NK-92 (cell line): Measurements from ENCODE around the gene CDKL2.

Source experiments
- DNase-seq: peaks from one replicate; lab custom pipeline; 2025; ENCODE audit not compliant: unreplicated experiment; lab: John Stamatoyannopoulos, UW

Gene CDKL2

DNA sequence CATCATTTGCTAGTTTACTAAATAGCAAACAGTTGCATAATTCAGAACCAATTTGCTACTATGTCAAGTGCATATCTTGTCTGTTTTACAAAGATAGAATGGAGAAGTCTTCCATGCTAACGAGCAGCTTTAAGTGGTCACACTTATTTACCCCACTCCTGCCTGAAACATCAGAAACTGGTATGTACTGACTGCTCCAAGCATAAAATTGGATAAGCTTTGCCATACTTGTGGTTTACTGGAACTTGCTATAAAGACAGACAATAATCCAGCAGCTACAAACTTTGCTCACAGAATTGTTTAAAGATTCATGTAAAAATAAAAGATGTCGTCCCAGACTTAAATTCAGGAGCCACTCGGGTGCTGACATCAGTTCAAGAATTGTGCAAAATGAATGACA lies 13.3 kb upstream of the CDKL2 start:
- no peak for DNase-seq

DNA sequence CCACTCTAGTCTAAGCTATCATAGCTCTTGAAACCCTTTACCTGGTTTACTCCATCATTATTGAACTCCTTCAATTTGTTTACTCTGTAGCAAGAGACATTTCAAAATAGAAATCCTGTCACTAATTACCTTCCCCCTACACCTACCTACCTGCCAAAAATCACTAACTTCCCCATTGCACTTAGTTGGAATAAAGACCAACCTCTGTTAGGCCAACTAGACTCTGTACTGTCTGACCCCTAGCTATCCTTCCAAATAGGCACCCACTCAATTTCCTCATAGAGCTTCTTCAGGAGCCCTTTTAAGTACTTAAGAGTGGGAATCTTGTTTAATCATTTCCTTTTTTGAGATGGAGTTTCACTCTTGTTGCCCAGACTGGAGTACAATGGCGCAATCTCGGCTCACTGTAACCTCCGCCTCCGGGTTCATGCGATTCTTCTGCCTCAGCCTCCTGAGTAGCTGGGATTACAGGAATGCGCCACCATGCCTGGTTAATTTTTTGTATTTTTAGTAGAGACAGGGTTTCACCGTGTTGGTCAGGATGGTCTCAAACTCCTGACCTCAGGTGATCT lies 8.9 kb upstream of the CDKL2 start:
- DNase-seq, result no peak

DNA sequence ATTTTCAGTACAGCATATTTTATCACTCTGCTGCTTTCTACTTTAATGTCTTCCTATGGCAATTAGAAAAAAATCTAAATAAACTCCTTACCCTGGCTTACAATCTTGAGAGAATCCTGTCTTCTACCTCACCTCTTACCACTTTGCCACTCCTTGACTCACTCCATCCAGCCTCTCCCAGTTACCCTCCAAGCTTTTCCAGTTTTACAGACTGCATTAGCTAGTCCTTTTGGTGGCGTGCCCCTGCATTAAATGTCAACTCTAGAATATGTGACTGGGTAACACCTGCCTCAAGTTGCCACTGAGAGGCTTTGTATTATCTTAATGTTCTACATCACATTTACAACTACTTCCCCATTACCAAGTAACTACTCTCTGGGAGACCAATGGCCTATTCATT lies 7.5 kb upstream of the CDKL2 start:
- no peak for DNase-seq

DNA sequence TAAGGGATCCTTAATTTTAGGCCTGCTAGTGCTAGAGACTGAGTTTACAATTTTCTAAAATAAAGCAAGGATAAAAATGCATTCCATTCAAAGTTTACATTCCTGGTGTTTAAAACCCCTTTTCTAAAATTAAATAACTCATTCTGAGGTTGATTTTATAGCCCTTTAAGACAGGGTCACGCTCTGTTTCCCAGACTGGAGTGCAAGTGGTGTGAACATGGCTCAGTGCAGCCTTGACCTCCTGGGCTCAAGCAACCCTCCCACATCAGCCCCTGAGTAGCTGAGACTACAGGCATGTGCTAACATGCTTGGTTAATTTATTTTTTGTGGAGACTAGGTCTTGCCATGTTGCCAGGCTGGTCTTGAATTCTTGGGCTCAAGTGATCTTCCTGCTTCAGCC lies 6.8 kb upstream of the CDKL2 start:
- no peak for DNase-seq

DNA sequence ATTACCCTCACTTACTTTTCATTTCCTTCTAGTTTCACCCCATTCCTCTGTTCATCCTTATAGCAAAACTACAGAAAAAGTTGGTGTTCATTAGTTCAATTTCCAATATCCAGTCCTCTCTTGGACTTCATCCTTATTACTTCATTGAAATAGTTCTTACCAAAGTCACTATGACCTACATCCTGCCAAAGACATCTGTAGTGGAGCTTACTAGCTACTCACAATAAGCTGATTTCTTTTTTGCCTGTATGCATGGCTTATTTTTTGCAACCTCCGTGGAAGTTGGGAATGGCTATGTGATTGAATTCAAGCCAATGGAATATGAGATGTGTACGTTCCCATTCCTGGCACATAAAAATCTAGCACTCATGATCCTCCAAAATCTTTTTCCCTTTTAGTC lies 4.6 kb upstream of the CDKL2 start:
- DNase-seq, result no peak

DNA sequence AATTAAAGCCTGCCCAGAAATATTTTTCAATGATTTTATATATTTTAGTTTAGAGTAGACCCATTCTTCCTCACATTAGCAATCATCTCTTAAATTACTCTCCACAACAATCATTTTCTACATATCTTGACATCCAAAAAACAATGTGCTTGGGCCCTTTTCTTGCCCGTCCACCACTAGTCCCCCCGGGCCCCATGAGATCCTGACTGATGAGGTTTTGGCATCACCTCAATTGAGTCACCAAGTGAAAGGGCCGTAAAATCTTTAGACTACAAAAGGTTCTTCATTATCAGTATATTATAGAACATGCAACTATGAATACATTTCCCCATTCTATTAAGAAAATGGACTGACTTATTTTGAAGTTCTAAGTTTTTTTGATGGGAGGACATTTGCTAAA lies 4.0 kb upstream of the CDKL2 start:
- no peak for DNase-seq

DNA sequence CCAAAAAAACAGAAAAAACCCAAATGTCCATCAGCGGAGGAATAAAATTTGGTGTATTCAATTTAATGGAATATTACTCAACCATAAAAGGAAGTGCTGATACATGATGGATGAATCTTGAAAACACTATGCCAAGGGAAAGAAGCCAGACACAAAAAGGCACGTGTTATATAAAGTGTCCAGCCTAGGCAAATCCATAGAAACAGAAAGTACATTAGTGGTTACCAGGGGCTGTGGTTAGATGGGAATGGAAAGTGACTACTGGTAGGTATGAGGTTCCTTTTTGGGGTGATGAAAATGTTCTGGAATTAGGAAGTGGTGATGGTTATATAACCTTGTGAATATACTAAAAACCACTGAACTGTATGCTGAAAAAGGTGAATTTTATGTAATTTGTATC lies 3.5 kb upstream of the CDKL2 start:
- no peak for DNase-seq

DNA sequence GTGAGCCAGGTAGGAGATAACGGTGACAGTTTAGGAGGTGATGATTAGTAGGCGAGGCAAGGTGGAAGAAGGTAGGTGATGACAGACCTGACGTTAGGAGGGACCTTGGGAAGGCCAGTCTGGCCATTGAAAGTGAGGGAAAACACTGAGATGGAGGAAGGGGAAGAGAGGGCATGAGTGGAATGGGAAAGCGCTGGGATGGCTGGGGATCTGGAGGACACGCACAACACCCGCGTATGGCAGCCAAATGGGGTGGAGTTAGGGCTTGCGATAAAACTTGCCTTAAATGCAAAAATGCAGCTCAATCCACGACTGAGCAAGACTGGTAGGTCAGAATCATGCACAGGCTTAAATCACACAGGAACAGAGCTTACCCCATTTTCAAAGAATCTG lies 605 bp upstream of the CDKL2 start:
- DNase-seq, result no peak

DNA sequence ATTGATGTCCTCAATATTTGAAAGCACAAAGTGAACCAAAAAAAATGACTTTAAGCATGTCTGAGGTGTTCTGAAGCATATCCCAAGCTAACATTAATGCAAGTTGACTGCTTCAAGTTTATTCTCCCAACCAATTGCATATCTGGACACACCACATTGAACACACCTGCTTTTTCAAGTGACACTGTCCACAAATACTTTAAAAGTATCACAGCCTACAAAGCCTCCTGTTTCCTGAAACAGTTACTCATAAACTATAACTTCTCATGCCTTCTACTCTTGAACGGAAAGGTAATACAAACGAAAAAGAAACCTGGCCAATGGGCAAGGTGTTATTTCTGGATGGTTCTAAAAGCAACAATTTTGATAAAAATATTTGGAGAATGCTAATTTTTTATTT lies 1.1 kb downstream of the CDKL2 start:
- DNase-seq, result no peak

DNA sequence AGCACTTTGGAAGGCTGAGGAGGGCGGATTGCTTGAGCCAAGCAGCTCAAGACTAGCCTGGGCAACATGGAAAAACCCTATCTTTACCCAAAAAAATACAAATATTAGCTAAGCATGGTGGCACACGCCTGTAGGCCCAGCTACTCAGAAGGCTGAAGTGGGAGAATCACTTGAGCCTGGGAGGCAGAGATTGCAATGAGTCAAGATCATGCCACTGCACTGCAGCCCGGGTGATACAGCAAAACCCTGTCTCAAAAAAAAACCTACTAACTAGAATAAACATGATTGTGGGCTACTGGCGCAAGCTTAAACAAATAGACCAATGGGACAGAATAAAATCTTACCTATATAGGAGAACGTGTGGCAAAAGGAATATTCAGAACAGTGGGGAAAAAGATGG lies 7.3 kb downstream of the CDKL2 start:
- DNase-seq, result no peak

DNA sequence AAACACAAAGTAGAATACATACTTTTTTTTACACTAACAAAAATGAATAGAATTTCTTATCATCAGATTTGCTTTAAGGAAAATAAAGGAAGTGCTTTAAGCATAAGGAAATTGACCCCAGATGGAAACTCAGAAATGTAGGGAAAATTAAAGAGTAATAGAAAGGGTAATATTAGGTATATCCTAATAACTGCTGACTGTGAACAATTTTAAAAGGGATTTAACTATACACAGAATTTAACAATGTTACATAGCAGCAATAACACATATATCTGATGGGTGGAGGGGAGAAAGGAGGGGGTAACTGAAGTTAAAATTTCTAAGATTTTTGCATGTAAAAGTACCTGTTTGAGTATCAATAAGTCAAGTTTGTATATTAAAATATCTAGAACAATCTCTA lies 8.6 kb downstream of the CDKL2 start:
- no peak for DNase-seq

DNA sequence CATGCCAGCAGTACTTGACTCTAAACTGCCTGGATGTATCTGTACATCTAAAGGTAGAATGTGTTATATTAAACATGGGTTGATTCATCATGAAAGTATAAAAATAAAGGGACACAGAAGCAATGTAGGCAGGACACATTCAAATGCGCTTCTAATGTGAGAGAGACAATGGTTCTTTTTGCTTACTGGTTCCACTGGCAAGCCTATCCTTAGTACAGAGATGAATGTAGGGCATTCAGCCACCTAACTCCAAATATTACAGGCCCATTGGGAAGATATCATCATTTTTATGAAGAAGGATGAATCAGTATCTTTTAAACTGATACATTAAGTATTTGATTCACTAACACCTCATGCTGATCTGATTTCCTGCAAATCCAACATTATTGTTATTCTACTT lies 18.0 kb downstream of the CDKL2 start:
- DNase-seq, result no peak

DNA sequence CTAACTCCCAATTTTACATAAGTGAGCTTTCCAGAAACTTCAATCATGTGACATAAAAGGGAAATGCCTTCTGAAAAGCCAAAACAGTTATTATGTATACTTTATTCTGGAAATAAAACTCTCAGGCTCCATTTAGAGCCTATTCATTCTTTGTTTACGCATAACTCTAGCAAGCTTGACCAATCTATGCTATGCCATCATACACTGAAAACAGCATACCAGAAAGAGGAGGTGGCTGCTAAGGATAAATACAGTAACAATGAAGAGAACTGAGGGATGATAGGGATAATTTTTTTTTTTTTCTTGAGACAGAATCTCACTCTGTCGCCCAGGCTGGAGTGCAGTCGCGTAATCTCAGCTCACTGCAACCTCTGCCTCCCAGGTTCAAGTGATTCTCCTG lies 24.4 kb downstream of the CDKL2 start:
- DNase-seq, result no peak

DNA sequence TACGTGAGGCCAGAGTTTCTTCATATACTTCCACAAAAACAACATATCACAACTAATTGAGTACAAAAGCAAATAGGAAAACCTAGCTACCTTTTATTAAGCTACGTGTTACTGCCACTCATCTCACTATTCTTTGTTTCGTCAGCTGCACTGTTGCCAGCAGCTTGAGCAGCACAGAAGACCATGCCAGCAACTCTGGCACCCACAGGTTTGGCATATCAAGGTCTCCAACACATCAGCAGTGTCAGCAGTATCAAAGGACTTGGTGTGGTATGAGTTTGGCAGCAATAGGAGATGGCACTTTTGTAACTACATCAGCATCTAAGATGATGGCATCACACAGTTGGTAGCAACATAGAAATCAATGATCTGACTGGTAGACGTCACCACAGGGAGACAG lies 30.7 kb downstream of the CDKL2 start:
- no peak for DNase-seq

DNA sequence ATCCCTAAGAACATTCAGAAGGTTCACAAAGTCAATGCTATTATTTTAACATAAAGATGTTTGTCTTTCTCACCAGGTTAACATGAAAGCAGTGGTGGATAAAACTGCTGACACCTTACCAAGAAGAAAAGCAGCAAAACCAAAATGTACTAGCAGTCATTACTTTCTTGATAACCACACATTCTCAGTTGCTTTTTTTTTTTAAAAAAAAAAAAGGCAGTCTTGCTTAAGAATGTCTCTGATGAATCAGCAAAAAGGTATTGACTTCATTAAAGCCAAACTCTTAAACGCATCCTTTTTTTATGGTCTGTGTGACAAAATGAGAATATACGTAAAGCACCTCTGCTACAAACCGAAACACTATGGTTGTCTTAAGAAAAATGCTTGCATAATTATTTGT lies 31.9 kb downstream of the CDKL2 start:
- DNase-seq, result no peak

DNA sequence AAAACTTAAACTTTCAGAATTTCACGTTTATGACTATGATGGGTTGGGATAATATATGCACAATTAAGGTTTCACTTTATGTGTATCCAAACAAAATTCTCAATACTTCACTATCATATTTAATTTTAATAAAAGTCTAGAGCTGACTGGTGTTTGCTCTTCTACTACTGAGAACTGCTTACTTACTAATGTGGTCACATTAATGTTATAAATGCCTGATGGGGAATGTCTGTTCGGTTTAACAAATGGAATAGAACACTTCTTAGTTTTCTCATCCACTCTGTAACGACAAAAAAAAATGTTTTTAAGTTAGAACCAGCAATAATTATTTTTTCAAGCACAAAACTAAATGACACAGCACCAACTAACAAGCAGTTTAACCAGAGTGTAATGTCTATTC lies 34.3 kb downstream of the CDKL2 start:
- DNase-seq, result no peak

DNA sequence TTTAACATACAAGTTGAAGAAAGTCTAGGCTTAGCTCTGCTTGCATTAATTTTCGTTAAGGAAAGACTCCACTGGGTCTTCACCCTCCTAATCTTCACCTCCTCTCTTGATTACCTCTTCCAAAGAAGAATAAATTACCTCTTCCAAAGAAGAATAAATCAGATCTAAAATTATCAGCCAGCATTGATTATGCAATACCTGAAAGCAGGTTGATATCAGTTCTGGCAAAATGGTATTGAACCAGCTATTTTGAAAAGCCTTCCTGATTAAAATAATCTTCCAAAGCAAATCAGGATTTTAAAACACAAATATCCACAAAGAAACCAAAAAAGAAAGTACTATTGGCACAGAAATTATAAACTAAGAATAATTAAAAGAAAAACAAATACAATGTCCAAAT lies 36.9 kb downstream of the CDKL2 start:
- DNase-seq, result no peak

DNA sequence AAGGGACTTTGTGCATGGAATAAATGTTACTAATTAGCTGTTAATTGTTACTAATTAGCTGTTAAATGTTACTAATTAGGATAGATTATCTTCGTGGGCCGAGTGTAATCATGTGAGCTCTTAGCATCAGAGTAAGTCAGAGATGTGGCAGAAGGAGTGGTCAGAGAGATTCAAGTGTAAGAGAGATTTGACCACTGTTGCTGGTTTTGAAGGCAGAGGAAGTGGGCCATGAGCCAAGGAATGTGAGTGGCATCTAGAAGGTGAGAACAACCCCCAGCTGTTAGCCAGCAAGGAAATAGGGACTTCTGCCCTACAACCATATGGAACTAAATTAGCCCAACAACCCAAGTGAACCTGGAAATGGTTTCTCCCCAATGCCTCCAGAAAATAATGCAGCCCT lies 46.3 kb downstream of the CDKL2 start:
- no peak for DNase-seq

DNA sequence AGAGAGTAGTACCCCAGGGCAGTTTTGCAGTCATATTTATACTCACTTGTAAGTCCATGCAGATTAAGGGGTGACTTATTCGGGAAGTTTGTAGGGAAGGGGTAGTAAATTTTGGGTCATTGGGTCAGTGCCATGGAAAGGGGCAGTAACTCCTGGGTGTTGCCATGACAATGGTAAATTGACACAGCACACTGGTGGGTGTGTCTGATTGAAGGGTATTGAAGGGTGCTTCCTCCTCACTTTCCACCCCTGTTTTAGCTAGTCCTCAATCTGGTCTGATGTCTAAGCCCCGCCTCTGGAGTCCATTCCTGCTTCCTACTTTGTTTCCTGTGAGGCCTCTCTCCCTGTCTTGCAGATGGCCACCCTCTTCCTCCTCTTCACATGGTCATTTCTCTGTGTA lies 62.6 kb downstream of the CDKL2 start:
- DNase-seq, result no peak

DNA sequence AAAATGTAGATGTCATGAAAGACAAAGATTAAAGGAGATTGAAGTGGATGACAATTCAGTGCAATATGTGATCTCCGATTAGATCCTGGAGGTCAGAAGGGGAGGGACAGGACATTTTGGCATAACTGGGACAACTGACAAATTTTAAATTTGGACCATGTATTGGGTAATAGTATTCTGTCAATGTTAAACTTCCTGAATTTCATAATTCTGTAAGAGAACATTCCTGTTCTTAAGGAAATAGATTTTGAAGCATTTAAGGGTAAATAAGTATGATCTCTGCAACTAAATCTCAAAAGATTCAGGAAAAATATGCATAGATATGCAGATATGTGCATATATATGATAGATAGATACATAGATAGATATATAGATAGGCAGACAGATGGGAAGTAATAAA lies 63.4 kb downstream of the CDKL2 start:
- no peak for DNase-seq

DNA sequence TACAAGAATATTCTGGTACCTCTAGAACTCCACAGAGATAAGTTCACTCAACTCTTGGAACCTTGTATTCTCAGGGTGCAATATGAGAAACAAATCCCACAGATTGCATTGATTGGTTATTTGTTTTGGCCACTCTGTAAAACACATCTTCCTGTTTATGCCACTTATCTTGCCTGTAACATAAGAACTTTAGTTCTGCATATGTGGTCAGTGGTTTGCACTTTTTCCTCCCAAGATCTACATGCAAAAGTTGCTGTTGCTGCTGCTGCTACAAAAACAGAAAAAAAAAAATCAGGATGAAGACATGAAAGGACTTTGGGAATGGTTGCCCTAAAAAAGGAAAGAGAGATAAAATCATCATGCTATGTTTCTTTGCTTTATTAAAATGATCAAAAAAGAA lies 64.8 kb downstream of the CDKL2 start:
- DNase-seq, result no peak

DNA sequence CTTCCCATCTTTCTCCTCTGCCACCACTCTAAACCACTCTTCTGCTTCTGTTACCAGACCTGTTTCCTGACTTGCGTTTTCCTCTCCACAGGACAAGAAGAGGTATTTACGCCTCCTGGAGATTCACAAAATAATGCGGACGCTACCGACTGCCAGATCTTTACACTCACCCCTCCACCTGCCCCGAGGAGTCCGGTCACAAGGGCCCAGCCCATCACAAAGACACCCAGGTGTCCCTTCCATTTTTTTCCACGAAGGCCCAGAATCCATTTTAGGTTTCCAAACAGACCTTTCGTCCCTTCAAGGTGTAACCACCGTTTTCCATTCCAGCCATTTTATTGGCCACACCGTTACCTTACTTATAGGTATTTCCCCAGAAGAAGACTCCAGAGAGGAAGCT lies 66.3 kb downstream of the CDKL2 start:
- no peak for DNase-seq

DNA sequence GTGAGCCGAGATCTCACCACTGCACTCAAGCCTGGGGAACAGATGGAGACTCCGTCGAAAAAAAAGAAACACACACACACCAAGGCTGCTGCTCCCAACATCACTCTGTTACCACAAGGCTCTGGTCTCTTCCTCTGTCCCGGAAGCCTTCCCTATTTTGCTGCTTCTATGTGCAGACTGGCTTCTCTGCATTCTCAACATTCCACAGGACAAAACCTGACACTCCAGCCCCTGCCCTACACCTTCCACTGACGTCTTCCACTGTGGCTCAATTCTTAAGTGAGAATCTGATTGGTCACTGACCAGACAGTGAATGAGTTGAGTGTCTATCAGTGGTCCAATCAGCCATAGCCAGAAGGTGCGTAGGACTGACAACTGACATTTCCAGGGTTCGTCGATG lies 68.5 kb downstream of the CDKL2 start:
- no peak for DNase-seq

DNA sequence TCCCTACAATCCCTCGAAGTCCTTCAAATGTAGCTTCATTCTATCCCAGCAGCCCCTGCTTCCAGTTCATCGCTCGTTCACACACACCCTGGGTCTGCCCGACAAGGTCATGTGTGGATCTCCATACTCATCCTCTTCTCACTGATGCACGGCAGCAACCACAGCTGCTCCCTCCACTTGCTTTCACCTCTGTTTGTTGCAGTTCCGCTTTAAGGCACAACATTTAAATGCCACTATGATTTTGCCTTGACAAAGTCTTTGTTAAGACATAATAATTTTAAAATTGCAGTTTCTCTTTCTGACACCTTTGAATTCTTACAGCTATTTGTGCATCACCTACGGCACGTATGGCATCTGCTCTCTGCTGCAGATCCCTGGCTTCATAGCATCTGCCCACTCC lies 72.6 kb downstream of the CDKL2 start:
- DNase-seq, result no peak
